ENCODE measurements around the gene AGO4.

Gene AGO4

DNA sequence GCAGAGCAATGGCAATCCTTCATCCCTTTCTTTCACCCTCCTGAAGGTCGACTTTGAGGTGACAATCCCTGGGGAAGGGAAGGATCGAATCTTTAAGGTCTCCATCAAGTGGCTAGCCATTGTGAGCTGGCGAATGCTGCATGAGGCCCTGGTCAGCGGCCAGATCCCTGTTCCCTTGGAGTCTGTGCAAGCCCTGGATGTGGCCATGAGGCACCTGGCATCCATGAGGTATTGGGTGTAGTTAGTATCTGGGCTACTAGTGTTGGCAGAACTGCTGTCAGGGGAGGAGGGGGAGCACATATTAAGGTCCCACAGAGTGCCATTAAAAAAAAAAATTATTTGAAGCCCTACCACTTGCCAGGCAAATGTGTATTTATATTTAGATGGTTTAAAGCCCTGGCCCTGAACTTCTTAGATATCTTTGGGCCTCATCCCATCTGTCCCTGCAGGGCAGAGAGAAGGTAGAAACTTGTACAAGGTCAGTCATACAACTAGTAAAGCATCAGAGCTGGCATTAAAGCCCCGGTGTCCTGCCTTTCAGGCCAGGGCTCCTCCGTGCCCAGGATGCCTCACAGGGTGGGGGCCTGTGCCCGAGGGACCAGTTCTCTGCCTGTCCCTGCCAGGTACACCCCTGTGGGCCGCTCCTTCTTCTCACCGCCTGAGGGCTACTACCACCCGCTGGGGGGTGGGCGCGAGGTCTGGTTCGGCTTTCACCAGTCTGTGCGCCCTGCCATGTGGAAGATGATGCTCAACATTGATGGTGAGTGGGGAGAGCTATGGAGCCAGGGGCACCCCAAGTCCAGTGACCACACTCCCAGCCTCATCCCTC, 85.4 kb downstream of the AGO4 start:
- FAIRE-seq = no peak

GRCh38 chr1:35894183-35894582, 86.4 kb downstream of the AGO4 start:
- peak; percentile 72 for FAIRE-seq
- peak; percentile 13 for DNase-seq (ENCODE audit: insufficient read length, low spot score)

More for the DNA sequence above, 85.4 kb downstream of the AGO4 start:
- DNase-seq (ENCODE audit: insufficient read length, low spot score) = no peak

DNA sequence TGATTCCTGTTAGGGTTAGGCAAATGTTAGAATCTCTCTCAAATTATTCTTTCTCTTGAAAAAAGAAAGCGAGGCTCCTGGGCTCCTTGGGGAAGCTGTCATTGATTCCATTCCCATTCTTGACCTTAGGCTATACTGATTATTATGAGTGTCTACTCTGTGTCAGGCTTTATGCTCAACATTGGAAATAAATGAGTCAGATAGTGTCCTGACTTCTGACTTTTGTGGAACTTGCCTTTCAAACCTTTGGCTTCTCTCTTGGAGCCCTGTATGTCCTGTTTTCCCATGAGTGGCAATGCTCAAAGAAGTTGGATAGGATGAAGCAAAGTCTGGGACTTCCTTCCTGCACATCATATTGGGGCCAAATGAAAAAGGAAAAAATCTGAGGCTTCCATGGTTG, 86.8 kb downstream of the AGO4 start:
- DNase-seq (ENCODE audit: insufficient read length, low spot score) = no peak
- FAIRE-seq = no peak

DNA sequence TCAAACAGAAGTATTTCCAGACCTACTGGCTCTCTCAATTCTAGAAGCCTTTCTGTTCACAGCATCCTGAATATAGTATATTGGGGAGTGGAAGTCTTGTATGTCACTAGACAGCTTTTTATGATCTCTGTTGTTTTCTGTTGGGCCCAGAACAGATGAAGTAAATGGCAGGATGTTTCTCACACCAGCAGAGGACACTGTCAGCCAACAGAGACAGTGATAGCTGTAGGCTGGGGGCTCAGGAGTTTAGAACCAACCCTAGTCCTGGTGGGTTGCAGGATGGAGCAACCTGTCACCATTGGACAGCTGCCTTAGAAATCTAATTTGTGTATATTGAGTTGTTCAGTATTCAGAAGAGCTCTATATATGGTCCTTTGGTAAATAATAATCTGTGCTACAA, 92.1 kb downstream of the AGO4 start:
- FAIRE-seq (no peak), DNase-seq (ENCODE audit: insufficient read length, low spot score) (no peak)

DNA sequence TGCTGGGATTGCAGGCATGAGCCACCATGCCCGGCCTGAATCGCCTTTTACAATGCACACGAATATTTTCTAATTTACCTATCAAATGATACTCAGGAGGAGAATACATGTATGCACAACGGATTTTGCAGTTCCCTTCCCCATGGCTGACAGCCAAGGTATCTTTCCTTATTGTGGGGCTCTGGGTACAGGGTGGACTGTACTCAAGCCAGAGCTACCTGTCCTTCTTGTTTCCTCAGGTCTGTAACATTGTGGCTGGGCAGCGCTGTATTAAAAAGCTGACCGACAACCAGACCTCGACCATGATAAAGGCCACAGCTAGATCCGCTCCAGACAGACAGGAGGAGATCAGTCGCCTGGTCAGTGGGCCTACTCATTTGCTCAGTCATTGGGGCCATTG, 93.4 kb downstream of the AGO4 start:
- DNase-seq (ENCODE audit: insufficient read length, low spot score) (no peak), FAIRE-seq (no peak)

- DNase-seq (ENCODE audit: insufficient read length, low spot score) = no peak
- FAIRE-seq = no peak
Measured at GRCh38 chr1:35902671-35903070, 94.9 kb downstream of the AGO4 start.
